Activated naive CD8-positive, alpha-beta T cell treated with anti-CD3 and anti-CD28 coated beads, Interleukin-2, amount 50 U/mL, for 24 hours (primary cell): Measurements from ENCODE around the gene TSC22D2.

Experiments
- ATAC-seq: fragments of 150-1000 bp; cut with Tn5 transposase; one replicate; pipeline ENCODE4 v1.10.0; 2021
- DNase-seq: peaks from one replicate; pipeline ENCODE4 v3.0.0; 2021
- H3K27ac Mint-ChIP-seq: one replicate; pipeline ENCODE4 v1.8.0; 2021; ENCODE audit warnings: mild to moderate bottlenecking, mixed read lengths
- H3K27me3 Mint-ChIP-seq: one replicate; pipeline ENCODE4 v1.8.0; 2021; ENCODE audit warnings: mixed read lengths
- H3K36me3 Mint-ChIP-seq: one replicate; pipeline ENCODE4 v1.8.0; 2021; ENCODE audit warnings: low read depth, mixed read lengths
- H3K4me1 Mint-ChIP-seq: one replicate; pipeline ENCODE4 v1.8.0; 2021; ENCODE audit warnings: mixed read lengths
- H3K4me3 Mint-ChIP-seq: one replicate; pipeline ENCODE4 v1.8.0; 2021; ENCODE audit warnings: mild to moderate bottlenecking, moderate library complexity, mixed read lengths
- H3K9me3 Mint-ChIP-seq: one replicate; pipeline ENCODE4 v1.8.0; 2021; ENCODE audit warnings: mixed read lengths

TSC22D2 gene

DNA sequence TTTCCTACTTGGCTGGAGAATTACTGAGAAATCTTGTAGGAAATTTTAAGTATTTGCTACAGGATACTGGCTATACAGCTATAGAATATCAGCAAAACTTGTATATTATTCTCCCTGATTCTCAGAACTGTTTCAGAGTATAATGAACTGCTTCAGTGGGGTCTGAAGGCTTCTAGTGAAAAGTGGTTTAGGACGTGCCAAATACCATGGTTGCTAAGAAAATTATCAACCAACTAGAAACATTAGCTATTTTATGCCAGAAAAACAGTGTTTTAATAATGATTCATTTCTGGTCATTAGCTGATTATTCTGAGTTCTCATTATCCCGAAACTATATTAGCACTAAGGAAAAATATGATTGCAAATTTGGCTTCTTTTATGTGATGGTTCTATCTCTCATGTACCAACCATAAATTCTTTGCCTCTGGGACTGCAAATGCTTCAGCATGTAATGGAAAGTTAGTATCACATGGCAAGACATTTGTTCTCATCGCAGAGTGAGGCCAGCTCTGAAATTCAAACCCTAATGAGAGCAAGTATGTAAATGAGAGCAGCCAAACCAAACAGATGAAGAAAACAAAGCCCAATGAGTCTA lies 11.0 kb upstream of the TSC22D2 start:
- Mint-ChIP-seq H3K36me3 (no peaks in the 10 kb centered on the region), H3K27me3 (no peaks in the 10 kb centered on the region), H3K9me3 (no peaks in the 10 kb centered on the region), H3K4me3 (no peak overlapping the region), H3K4me1 (no peaks in the 10 kb centered on the region), H3K27ac (no peak overlapping the region)
- ATAC-seq (no peak), DNase-seq (no peak)

DNA sequence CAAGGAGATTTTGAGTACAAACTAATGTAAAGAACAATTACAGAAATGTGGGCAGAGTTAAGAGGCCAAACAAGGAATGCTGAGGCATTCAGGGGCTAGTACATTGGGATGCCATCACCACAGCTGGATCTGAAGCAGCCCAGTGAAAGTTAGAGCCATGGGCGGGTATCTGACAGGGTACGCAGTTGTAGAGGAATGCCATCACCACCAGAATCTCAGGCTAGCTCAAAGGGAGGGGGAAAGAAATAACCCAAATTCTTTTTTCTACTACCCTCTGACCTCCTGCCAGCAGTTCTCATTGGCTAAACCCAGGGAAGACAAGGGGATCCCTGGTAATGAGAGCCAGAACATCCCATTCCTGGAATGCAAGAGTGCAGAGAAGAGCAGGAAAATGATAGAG lies 9.0 kb upstream of the TSC22D2 start:
- ATAC-seq = no peak
- no peaks in the 10 kb centered on the region for H3K36me3 Mint-ChIP-seq
- DNase-seq = no peak
- H3K27me3 Mint-ChIP-seq = no peaks in the 10 kb centered on the region
- H3K4me1 Mint-ChIP-seq = no peaks in the 10 kb centered on the region
- H3K9me3 Mint-ChIP-seq = no peaks in the 10 kb centered on the region
- H3K27ac Mint-ChIP-seq = no peak overlapping the region
- no peak overlapping the region for H3K4me3 Mint-ChIP-seq

DNA sequence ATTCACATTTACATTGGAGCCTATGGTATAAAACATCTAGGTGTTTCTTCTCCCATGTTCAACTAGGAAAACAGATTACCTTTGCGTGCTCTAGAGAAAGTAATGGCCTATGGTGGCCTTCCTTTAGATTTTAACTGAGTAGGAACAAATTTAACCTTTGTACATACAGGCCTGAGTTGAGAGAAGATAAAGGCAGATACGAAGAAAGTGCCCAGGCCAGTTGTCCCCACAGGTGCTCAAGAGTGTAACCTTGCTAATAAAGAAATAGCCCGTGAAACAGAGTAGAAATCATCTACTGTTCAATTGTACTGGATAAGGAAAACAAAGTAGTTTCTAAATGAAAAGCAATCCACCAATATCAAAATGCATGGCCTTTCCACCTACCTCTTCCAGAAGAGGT lies 6.8 kb upstream of the TSC22D2 start:
- Mint-ChIP-seq H3K27me3 (no peaks in the 10 kb centered on the region), H3K9me3 (no peaks in the 10 kb centered on the region), H3K4me3 (no peak overlapping the region), H3K36me3 (no peaks in the 10 kb centered on the region), H3K4me1 (no peaks in the 10 kb centered on the region), H3K27ac (no peak overlapping the region)
- ATAC-seq (no peak), DNase-seq (no peak)

DNA sequence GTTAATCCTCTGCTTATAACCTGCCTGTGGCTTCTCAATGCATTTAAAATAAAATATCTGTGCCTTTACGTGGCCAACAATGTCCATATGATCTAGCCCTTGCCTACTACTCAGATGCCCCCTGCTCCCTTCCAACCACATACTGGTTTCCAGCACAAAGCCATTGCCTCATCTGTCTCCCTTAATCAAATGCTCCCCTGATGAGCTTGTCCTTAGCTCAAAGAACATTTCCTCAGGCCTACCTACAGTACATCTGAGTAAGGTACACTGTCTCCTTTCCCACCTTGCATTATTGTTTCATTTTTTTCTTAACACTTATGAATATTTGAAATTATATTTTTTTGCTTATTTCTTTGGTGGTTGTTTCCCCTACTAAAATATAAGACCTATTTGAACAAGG lies 5.9 kb upstream of the TSC22D2 start:
- no peak for ATAC-seq
- Mint-ChIP-seq H3K36me3 (no peaks in the 10 kb centered on the region), H3K9me3 (no peaks in the 10 kb centered on the region), H3K4me3 (no peak overlapping the region), H3K27me3 (no peaks in the 10 kb centered on the region), H3K27ac (no peak overlapping the region), H3K4me1 (peaks cover 9% of the 10 kb centered on the region)
- no peak for DNase-seq

DNA sequence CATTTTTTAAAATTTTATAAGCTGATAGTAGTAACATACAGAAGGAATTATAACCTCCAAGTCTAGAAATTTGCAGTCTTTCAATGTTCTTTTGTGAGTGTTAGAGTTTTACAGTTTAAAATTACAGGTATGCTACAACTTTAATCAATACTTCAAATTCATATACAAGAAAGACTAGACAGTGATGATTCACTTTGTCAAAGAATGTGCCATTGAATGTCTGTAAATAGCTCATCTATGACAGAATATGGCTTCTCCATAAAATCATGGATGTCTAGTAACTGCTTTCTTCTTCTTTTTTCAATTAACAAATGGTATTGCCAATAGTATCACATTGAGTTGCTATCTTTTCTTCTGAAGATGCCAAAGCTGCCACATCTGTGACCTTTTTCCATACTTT lies 4.1 kb upstream of the TSC22D2 start:
- no peak overlapping the region for H3K27ac Mint-ChIP-seq

DNA sequence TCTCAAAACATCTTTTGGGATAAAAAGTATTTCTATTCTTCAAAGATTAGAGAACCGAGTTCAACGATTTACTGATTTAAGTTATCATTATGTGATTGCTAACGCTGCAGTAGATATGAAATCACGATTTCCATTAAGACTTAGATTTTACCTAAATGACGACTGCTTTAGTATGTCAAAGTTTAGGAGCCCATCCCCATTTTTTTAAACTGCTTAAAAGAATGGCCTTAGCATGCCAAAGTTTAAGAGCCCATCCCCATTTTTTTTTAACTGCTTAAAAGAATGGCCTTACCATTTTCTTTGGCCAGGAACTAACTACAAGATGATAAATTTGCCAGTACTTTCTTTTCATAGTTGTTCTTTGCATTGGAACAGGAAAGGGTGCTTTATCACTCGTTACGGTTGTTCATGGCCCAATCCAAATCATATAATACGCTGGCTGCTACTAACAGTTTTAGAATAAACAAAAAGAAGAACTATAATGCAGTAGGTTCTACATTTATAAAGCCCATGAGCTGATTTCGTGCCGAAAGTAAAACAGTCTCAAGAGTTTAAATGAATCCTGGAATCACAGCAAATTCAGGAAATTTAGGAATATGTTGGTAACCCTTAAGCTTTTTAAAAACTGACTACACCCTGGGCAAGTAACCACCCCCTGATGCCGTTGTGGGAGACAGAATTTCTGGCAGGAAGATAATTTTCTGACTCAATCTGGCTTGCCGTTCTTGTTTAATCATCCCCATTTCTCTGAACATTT lies 869 bp upstream of the TSC22D2 start:
- Mint-ChIP-seq H3K36me3 (peaks cover 12% of the 10 kb centered on the region), H3K4me3 (peak overlapping the region; percentile 82), H3K27ac (peak overlapping the region; percentile 94), H3K9me3 (no peaks in the 10 kb centered on the region), H3K27me3 (no peaks in the 10 kb centered on the region), H3K4me1 (peaks cover 21% of the 10 kb centered on the region)
- ATAC-seq (no peak), DNase-seq (no peak)

More for the DNA sequence above, 4.1 kb upstream of the TSC22D2 start:
- DNase-seq = no peak
- Mint-ChIP-seq H3K9me3 (no peaks in the 10 kb centered on the region), H3K27me3 (no peaks in the 10 kb centered on the region), H3K4me3 (no peak overlapping the region), H3K4me1 (peaks cover 15% of the 10 kb centered on the region), H3K36me3 (no peaks in the 10 kb centered on the region)
- ATAC-seq = no peak

DNA sequence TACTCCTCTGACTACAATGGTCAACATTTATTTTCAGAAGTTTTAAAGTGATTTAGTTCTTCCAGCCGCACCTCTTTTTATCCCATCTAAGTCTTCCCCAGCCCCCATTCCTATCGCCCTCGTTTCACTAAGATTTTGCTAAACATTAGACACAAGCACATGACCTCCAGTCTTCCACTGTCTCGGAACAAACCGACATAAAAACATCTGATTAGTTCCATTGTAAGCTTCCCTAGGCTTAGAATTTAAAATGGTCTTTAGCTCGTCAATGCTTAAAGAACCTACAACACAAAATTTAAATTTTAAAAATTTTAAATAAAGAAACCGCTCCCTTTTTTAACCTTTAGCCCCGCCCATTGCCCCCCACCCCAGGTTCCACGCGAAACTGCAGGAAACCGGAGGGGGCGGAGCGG lies 284 bp upstream of the TSC22D2 start:
- peak overlapping the region; percentile 82 for H3K4me3 Mint-ChIP-seq
- no peaks in the 10 kb centered on the region for H3K9me3 Mint-ChIP-seq
- peak overlapping the region; percentile 94 for H3K27ac Mint-ChIP-seq
- no peaks in the 10 kb centered on the region for H3K27me3 Mint-ChIP-seq
- DNase-seq (no peak), ATAC-seq (no peak)
- H3K36me3 Mint-ChIP-seq = peaks cover 17% of the 10 kb centered on the region
- peaks cover 27% of the 10 kb centered on the region for H3K4me1 Mint-ChIP-seq

DNA sequence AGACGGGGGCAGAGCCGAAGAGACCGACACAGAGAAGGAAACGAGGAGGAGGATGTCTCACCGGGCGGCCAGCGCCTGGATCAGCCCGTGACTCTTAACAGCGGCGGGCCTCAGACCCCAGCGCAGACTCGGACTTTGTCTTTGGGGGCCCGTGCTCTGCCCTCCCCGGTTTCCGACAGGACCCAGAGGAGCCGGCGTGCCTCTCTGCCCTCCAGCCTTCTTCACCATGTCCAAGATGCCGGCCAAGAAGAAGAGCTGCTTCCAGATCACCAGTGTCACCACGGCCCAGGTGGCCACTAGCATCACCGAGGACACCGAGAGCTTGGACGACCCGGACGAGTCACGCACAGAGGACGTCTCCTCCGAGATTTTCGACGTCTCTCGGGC lies 1.0 kb downstream of the TSC22D2 start:
- DNase-seq (no peak), ATAC-seq (peak; percentile 41)
- H3K4me1 Mint-ChIP-seq = peaks cover 39% of the 10 kb centered on the region
- peak overlapping the region; percentile 82 for H3K4me3 Mint-ChIP-seq
- H3K27ac Mint-ChIP-seq = peak overlapping the region; percentile 96
- no peaks in the 10 kb centered on the region for H3K27me3 Mint-ChIP-seq
- H3K36me3 Mint-ChIP-seq = peaks cover 25% of the 10 kb centered on the region
- H3K9me3 Mint-ChIP-seq = no peaks in the 10 kb centered on the region

DNA sequence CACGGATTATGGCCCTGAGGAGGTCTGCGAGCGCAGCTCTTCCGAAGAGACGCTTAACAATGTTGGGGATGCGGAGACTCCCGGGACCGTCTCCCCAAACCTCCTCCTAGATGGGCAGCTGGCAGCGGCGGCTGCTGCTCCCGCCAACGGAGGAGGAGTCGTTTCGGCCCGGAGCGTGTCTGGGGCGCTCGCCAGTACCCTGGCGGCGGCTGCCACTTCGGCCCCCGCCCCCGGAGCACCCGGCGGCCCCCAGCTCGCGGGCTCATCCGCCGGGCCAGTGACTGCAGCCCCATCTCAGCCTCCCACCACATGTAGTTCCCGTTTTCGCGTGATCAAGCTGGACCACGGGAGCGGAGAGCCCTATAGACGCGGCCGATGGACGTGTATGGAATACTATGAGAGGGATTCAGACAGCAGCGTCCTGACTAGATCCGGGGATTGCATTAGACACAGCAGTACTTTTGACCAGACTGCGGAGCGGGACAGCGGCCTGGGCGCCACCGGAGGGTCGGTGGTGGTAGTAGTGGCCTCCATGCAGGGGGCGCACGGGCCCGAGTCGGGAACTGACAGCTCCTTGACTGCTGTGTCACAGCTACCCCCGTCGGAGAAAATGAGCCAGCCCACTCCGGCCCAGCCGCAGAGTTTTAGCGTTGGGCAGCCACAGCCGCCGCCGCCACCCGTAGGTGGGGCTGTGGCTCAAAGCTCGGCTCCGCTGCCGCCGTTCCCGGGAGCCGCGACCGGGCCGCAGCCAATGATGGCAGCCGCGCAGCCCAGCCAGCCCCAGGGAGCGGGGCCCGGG lies 1.6 kb downstream of the TSC22D2 start:
- ATAC-seq = peak; percentile 38
- Mint-ChIP-seq H3K9me3 (no peaks in the 10 kb centered on the region), H3K27ac (peak overlapping the region; percentile 96), H3K4me3 (peak overlapping the region; percentile 82), H3K4me1 (peaks cover 45% of the 10 kb centered on the region), H3K36me3 (peaks cover 30% of the 10 kb centered on the region), H3K27me3 (no peaks in the 10 kb centered on the region)
- peak; percentile 78 for DNase-seq

DNA sequence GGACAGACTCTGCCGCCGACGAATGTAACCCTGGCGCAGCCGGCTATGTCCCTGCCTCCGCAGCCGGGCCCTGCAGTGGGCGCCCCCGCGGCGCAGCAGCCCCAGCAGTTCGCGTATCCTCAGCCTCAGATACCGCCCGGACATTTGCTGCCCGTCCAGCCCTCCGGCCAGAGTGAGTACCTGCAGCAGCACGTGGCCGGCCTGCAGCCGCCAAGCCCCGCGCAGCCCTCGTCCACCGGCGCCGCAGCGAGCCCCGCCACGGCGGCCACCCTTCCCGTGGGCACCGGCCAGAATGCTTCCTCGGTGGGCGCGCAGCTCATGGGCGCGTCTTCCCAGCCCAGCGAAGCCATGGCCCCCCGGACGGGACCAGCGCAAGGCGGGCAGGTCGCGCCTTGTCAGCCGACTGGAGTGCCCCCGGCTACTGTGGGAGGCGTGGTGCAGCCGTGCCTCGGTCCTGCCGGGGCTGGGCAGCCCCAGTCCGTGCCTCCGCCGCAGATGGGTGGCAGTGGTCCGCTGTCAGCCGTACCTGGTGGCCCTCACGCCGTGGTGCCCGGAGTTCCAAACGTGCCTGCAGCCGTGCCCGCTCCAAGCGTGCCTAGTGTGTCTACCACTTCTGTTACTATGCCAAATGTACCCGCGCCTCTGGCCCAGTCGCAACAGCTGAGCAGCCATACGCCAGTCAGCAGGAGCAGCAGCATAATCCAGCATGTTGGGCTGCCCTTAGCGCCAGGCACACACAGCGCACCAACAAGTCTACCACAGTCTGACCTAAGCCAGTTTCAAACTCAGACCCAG lies 2.4 kb downstream of the TSC22D2 start:
- H3K27me3 Mint-ChIP-seq = no peaks in the 10 kb centered on the region
- H3K9me3 Mint-ChIP-seq = no peaks in the 10 kb centered on the region
- peak overlapping the region; percentile 79 for H3K27ac Mint-ChIP-seq
- DNase-seq (peak; percentile 46), ATAC-seq (peak; percentile 16)
- peak overlapping the region; percentile 82 for H3K4me3 Mint-ChIP-seq
- peaks cover 52% of the 10 kb centered on the region for H3K4me1 Mint-ChIP-seq
- peaks cover 37% of the 10 kb centered on the region for H3K36me3 Mint-ChIP-seq

DNA sequence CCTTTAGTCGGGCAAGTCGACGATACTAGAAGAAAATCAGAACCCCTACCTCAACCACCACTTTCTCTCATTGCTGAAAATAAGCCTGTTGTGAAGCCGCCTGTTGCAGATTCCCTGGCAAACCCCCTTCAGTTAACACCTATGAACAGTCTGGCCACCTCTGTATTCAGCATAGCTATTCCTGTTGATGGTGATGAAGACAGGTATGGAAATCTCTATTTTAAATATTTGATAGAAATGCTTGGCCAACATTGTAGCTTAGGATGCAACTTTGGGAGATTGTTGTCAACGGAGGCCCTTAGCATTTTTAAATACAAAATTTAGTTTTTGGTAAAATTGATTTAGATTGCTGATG lies 3.0 kb downstream of the TSC22D2 start:
- H3K36me3 Mint-ChIP-seq = peaks cover 42% of the 10 kb centered on the region
- peaks cover 58% of the 10 kb centered on the region for H3K4me1 Mint-ChIP-seq
- H3K27me3 Mint-ChIP-seq = no peaks in the 10 kb centered on the region
- H3K4me3 Mint-ChIP-seq = peak overlapping the region; percentile 82
- peak overlapping the region; percentile 79 for H3K27ac Mint-ChIP-seq
- ATAC-seq (no peak), DNase-seq (no peak)
- H3K9me3 Mint-ChIP-seq = no peaks in the 10 kb centered on the region

DNA sequence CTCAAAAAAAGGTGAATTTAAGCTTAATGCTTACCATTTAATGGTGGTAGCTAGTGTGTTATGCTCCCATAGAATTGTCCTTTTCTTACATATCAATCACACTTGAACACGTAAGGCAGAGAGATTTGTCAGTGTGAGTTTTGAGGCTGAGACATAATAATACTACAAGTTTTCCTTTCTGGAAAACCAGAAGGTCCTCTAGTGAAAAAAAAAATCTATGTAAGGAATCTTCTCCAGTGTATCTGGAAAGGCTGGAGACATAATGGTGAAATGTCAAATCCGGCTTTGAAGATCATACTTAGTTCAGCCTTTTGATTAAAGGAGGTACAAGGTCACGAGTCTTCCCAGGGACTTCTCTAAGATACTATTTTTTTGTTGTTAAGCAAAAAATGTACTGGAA lies 3.4 kb downstream of the TSC22D2 start:
- Mint-ChIP-seq H3K4me1 (peaks cover 56% of the 10 kb centered on the region), H3K36me3 (peaks cover 42% of the 10 kb centered on the region), H3K27me3 (no peaks in the 10 kb centered on the region), H3K9me3 (no peaks in the 10 kb centered on the region), H3K4me3 (peak overlapping the region; percentile 82), H3K27ac (peak overlapping the region; percentile 27)
- ATAC-seq (no peak), DNase-seq (no peak)

DNA sequence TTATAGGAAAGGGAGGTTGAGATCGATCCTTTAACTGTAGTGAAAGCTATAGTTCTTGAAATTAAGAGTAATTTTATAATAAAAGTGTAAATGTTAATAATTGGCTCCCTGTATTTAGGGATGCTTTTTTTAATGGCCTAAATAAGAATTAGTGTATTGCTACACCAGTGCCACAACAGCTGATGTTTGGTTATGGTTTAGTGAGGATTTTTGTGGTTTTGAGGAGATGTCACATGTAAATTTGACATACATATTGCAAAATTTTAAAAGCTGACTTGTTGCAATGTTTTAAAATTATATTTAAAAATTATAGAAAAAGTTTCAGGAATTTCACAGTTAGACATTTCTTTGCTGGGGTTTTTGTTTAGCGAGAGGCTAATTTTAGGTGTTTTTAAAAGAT lies 3.9 kb downstream of the TSC22D2 start:
- Mint-ChIP-seq H3K27ac (no peak overlapping the region), H3K4me3 (peak overlapping the region; percentile 82), H3K36me3 (peaks cover 44% of the 10 kb centered on the region), H3K27me3 (no peaks in the 10 kb centered on the region), H3K9me3 (no peaks in the 10 kb centered on the region), H3K4me1 (peaks cover 55% of the 10 kb centered on the region)
- no peak for DNase-seq
- ATAC-seq = no peak

DNA sequence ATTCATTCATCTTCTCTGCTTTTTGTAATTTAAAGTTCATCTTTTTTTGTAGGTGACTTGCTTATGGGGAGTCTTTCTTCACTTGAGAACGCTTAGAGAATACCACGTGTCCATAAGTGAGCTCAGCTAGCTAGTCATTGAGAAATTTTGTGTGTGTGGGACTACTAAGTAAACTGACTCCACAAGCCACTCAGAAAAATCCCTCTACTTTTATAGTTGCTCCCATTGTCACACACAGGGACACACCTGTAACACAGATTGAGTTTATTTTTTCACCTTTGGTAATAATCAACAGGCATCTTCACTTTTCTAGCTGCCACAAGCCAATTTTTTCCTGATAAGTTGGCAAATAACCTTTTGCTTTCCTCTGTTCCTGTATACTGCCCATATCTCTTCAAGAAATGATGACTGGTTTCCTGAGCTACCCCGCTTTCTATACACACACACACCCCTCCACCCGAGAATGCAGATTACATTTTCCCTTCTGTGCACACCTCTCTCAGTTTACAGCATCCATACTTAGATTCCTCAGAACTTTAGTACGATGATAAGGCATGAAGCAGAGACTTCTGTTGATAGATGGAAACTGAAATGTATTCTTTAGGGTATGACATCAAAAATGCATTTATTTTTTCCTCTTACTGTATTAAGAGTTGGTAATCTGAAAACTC lies 4.6 kb downstream of the TSC22D2 start:
- no peak for DNase-seq
- no peaks in the 10 kb centered on the region for H3K27me3 Mint-ChIP-seq
- H3K4me1 Mint-ChIP-seq = peaks cover 55% of the 10 kb centered on the region
- no peak for ATAC-seq
- H3K36me3 Mint-ChIP-seq = peaks cover 46% of the 10 kb centered on the region
- H3K9me3 Mint-ChIP-seq = no peaks in the 10 kb centered on the region
- peak overlapping the region; percentile 82 for H3K4me3 Mint-ChIP-seq
- H3K27ac Mint-ChIP-seq = peak overlapping the region; percentile 67
